A549 (cell line): Measurements from ENCODE around the gene HDDC3. TPM values are rescaled to one million over a fixed set of nuclear protein-coding genes. Genes with fewer than 3 reads are reported as not detected.

ENCODE experiments used
- ATAC-seq, 2 experiments: fragments of 200-7000 bp in 1 of 2; fragments of >200 bp in 1 of 2; cut with Nextera tagmentation in 1 of 2; cut with Tn5 transposase in 1 of 2; 3 replicates each; pipeline versions ENCODE4 v1.8.0 to v1.9.1; 2018 to 2020; ENCODE audit warnings: mild to moderate bottlenecking in 1 of 2, moderate library complexity in 1 of 2
- CTCF ChIA-PET: fragments of 300-600 bp; sonication (Branson Sonifier 250); formaldehyde crosslinking; extraction: SDS; loops from one replicate; lab custom pipeline; 2021; ENCODE audit warnings: antibody characterized with exemption, inconsistent platforms; lab: Yijun Ruan, JAX
- POLR2A ChIA-PET: fragments of 350-600 bp; formaldehyde crosslinking; extraction: SDS; loops from one replicate; lab custom pipeline; 2021; ENCODE audit warnings: antibody characterized with exemption, inconsistent platforms; lab: Yijun Ruan, JAX
- DNase-seq, 2 experiments: peaks; one replicate each; pipeline versions ENCODE4 v3.0.0 to v3.0.0-alpha.2; 2011 to 2016; ENCODE audit warnings: low read depth in 1 of 2, low spot score in 1 of 2
- FAIRE-seq: peaks from 2 replicates; lab custom pipeline; 2011; peaks lifted over from hg19 to GRCh38; lab: Jason Lieb, UNC
- H3K27ac ChIP-seq, 2 experiments: fragments of >200 bp; sonication (Bioruptor Twin); formaldehyde crosslinking; 3 replicates each; pipeline ENCODE4 v1.5.1; 2016 to 2017
- H3K4me1 ChIP-seq: fragments of >200 bp; sonication (Bioruptor Twin); formaldehyde crosslinking; 3 replicates; pipeline ENCODE4 v1.6.1; 2016
- H3K4me2 ChIP-seq: fragments of >200 bp; sonication (Bioruptor Twin); formaldehyde crosslinking; 3 replicates; pipeline ENCODE4 v1.6.1; 2016
- H3K4me3 ChIP-seq: fragments of >200 bp; sonication (Bioruptor Twin); formaldehyde crosslinking; 3 replicates; pipeline ENCODE4 v1.5.1; 2016
- H3K9me3 ChIP-seq: fragments of >200 bp; sonication (Bioruptor Twin); formaldehyde crosslinking; 3 replicates; pipeline ENCODE4 v1.6.1; 2016
- ATOH8 ChIP-seq: fragments of 250-450 bp; sonication (Bioruptor Pico); IDR thresholded peaks from 2 replicates; pipeline ENCODE4 v1.5.0; 2020; ENCODE audit warnings: low read depth, mild to moderate bottlenecking, moderate library complexity
- BHLHE40 ChIP-seq: IDR thresholded peaks from 2 replicates; pipeline ENCODE4 v1.6.1; 2012; ENCODE audit warnings: low read depth, low read length, inconsistent platforms
- CBX2 ChIP-seq: fragments of 200-600 bp; sonication (generic); IDR thresholded peaks from 2 replicates; pipeline ENCODE4 v1.6.1; 2016; ENCODE audit warnings: low read depth, mild to moderate bottlenecking, borderline replicate concordance
- CBX8 ChIP-seq: fragments of 200-600 bp; sonication (generic); IDR thresholded peaks from 2 replicates; pipeline ENCODE4 v1.6.1; 2016
- CEBPB ChIP-seq, 2 experiments: fragments of >200 bp in 1 of 2; sonication (Bioruptor Twin) in 1 of 2; formaldehyde crosslinking in 1 of 2; IDR thresholded peaks; 2 replicates each; pipeline ENCODE4 v1.6.1; 2012 to 2016
- CHD2 ChIP-seq: fragments of 150-350 bp; IDR thresholded peaks from 2 replicates; pipeline ENCODE4 v1.6.1; 2014; ENCODE audit warnings: low read length; ENCODE audit not compliant: partially characterized antibody
- CTCF ChIP-seq: fragments of >200 bp; sonication (Bioruptor Twin); formaldehyde crosslinking; IDR thresholded peaks from 3 replicates; pipeline ENCODE4 v1.5.1; 2016
- EHMT2 ChIP-seq: fragments of 200-600 bp; sonication (generic); IDR thresholded peaks from 2 replicates; pipeline ENCODE4 v1.6.1; 2016; ENCODE audit warnings: antibody characterized with exemption, low read depth, mild to moderate bottlenecking, moderate library complexity
- ESRRA ChIP-seq: fragments of 150-350 bp; IDR thresholded peaks from 2 replicates; pipeline ENCODE4 v1.6.1; 2014; ENCODE audit warnings: mild to moderate bottlenecking, low read length, borderline replicate concordance
- FOSB ChIP-seq: fragments of 250-450 bp; sonication (Bioruptor Pico); IDR thresholded peaks from 2 replicates; pipeline ENCODE4 v1.5.0; 2020; ENCODE audit warnings: mild to moderate bottlenecking, moderate library complexity
- FOXS1 ChIP-seq: fragments of 250-450 bp; sonication (Bioruptor Pico); IDR thresholded peaks from 2 replicates; pipeline ENCODE4 v1.5.0; 2020; ENCODE audit warnings: mild to moderate bottlenecking, moderate library complexity
- GATA3 ChIP-seq: IDR thresholded peaks from 2 replicates; pipeline ENCODE4 v1.6.1; 2012; ENCODE audit warnings: borderline replicate concordance
- HMGXB4 ChIP-seq: fragments of 250-450 bp; sonication (Bioruptor Pico); IDR thresholded peaks from 2 replicates; pipeline ENCODE4 v1.5.0; 2021; ENCODE audit warnings: mild to moderate bottlenecking, moderate library complexity, borderline replicate concordance
- HOXB13 ChIP-seq: fragments of 250-450 bp; sonication (Bioruptor Pico); IDR thresholded peaks from 2 replicates; pipeline ENCODE4 v1.5.0; 2020; ENCODE audit warnings: low read depth, mild to moderate bottlenecking, moderate library complexity
- HOXB5 ChIP-seq: fragments of 250-450 bp; sonication (Bioruptor Pico); IDR thresholded peaks from 2 replicates; pipeline ENCODE4 v1.5.0; 2020; ENCODE audit warnings: mild to moderate bottlenecking, moderate library complexity
- JUNB ChIP-seq: fragments of >200 bp; sonication (Bioruptor Twin); formaldehyde crosslinking; IDR thresholded peaks from 2 replicates; pipeline ENCODE4 v1.6.1; 2016
- KDM1A ChIP-seq: fragments of 200-600 bp; sonication (generic); IDR thresholded peaks from 2 replicates; pipeline ENCODE4 v1.6.1; 2016; ENCODE audit warnings: low read depth, mild to moderate bottlenecking
- KDM5A ChIP-seq: fragments of 200-600 bp; sonication (generic); IDR thresholded peaks from 2 replicates; pipeline ENCODE4 v1.6.1; 2016; ENCODE audit warnings: antibody characterized with exemption, mild to moderate bottlenecking
- MAFK ChIP-seq: fragments of 450-650 bp; IDR thresholded peaks from 2 replicates; pipeline ENCODE4 v1.6.1; 2014; ENCODE audit not compliant: partially characterized antibody
- MAX ChIP-seq: IDR thresholded peaks from 2 replicates; pipeline ENCODE4 v1.6.1; 2012
- MAZ ChIP-seq: fragments of 150-350 bp; IDR thresholded peaks from 2 replicates; pipeline ENCODE4 v1.6.1; 2014; ENCODE audit warnings: antibody characterized with exemption, low read depth, low read length, borderline replicate concordance
- NPAS2 ChIP-seq: fragments of 250-450 bp; sonication (Bioruptor Pico); IDR thresholded peaks from 2 replicates; pipeline ENCODE4 v1.8.0; 2022; ENCODE audit warnings: mild to moderate bottlenecking, moderate library complexity, borderline replicate concordance
- NR3C1 ChIP-seq: fragments of >200 bp; sonication (Bioruptor Twin); formaldehyde crosslinking; IDR thresholded peaks from 3 replicates; pipeline ENCODE4 v1.6.1; 2017
- POLR2A ChIP-seq: IDR thresholded peaks from 2 replicates; pipeline ENCODE4 v1.6.1; 2012; ENCODE audit warnings: mild to moderate bottlenecking, low read length
- RARB ChIP-seq: fragments of 250-450 bp; sonication (Bioruptor Pico); IDR thresholded peaks from 2 replicates; pipeline ENCODE4 v1.8.0; 2021; ENCODE audit warnings: mild to moderate bottlenecking, moderate library complexity
- REST ChIP-seq: fragments of 200-600 bp; sonication (generic); IDR thresholded peaks from 2 replicates; pipeline ENCODE4 v1.6.1; 2016; ENCODE audit warnings: antibody characterized with exemption, mild to moderate bottlenecking, moderate library complexity
- RNF2 ChIP-seq: fragments of 200-600 bp; sonication (generic); IDR thresholded peaks from 2 replicates; pipeline ENCODE4 v1.6.1; 2016; ENCODE audit warnings: low read depth, mild to moderate bottlenecking, antibody characterized with exemption, moderate library complexity, borderline replicate concordance
- SMC3 ChIP-seq: fragments of >200 bp; sonication (Bioruptor Twin); formaldehyde crosslinking; IDR thresholded peaks from 3 replicates; pipeline ENCODE4 v1.6.1; 2018; ENCODE audit warnings: inconsistent platforms
- TP53 ChIP-seq: fragments of 250-450 bp; sonication (Bioruptor Pico); IDR thresholded peaks from 2 replicates; pipeline ENCODE4 v1.5.0; 2021; ENCODE audit warnings: mild to moderate bottlenecking, moderate library complexity
- USF2 ChIP-seq: fragments of 450-650 bp; IDR thresholded peaks from 2 replicates; pipeline ENCODE4 v1.6.1; 2014; ENCODE audit warnings: antibody characterized with exemption
- ZC3H11A ChIP-seq: fragments of 450-650 bp; IDR thresholded peaks from 2 replicates; pipeline ENCODE4 v1.6.1; 2014; ENCODE audit warnings: antibody characterized with exemption, mild to moderate bottlenecking
- ZFP36 ChIP-seq: fragments of 450-650 bp; IDR thresholded peaks from 2 replicates; pipeline ENCODE4 v1.6.1; 2014; ENCODE audit warnings: borderline replicate concordance; ENCODE audit not compliant: partially characterized antibody
- ZNF302 ChIP-seq: fragments of 250-450 bp; sonication (Bioruptor Pico); IDR thresholded peaks from 2 replicates; pipeline ENCODE4 v1.9.0; 2021; ENCODE audit warnings: inconsistent platforms, mild to moderate bottlenecking, moderate library complexity
- WGBS: methylation state at CpG from one replicate; pipeline ENCODE4 v1.1.6; 2017; ENCODE audit errors: missing lambda C conversion rate; 5-methylcytosine and 5-hydroxymethylcytosine counted together
- polyA plus RNA-seq, 4 experiments: library from polyadenylated mRNA; depleted of rRNA in 3 of 4; stranded (reverse); fragments of >200 nt; fragmentation: RNase III in 1 of 4; extraction: RNeasy Plus Mini Kit Qiagen cat#74134 plus additional on column Dnase treatment in 1 of 4; gene quantifications; 2 replicates in 3 of 4; 3 replicates in 1 of 4; pipeline ENCODE4 v1.2.3, GENCODE V29; 2011 to 2017

The HDDC3 gene
- polyA plus RNA-seq, 2 of the 4 experiments (the other 2 are of a cell fraction): 26.1 to 31.9 TPM

- peak overlapping the region; percentile 82 to 91 for H3K27ac ChIP-seq
- ATAC-seq: peak; percentile 44 to 69
- FAIRE-seq: no peak
- no peak; the same call in 1 of the 2 replicates for TF ChIP-seq HOXB13 (CRISPR knock-in tag)
- TF ChIP-seq RARB: no peak
- no peak for TF ChIP-seq ATOH8 (CRISPR knock-in tag)
- no peak for TF ChIP-seq JUNB
- no peak for TF ChIP-seq MAFK
- TF ChIP-seq FOXS1 (CRISPR knock-in tag): no peak
- TF ChIP-seq CTCF: peak; percentile 91
- no peak for TF ChIP-seq NPAS2 (CRISPR knock-in tag)
- TF ChIP-seq MAX: peak; percentile 12; the same call in 1 of the 2 replicates
- TF ChIP-seq BHLHE40: no peak
- TF ChIP-seq TP53 (CRISPR knock-in tag): 0 out of 2 replicates have a peak, but pooled peaks have one; percentile 4
- no peak for TF ChIP-seq USF2
- no peak for TF ChIP-seq KDM1A
- no peak for TF ChIP-seq FOSB (CRISPR knock-in tag)
- no peak for TF ChIP-seq GATA3
- no peak for TF ChIP-seq KDM5A
- TF ChIP-seq ZFP36: no peak
- no peak for TF ChIP-seq REST
- no peak for TF ChIP-seq NR3C1
- no peak for TF ChIP-seq ZC3H11A
- TF ChIP-seq ZNF302 (CRISPR knock-in tag): no peak
- TF ChIP-seq MAZ: no peak
- 0 out of 2 replicates have a peak, but pooled peaks have one; percentile 25 for TF ChIP-seq HOXB5
- peak; percentile 64 for TF ChIP-seq SMC3
- TF ChIP-seq HMGXB4 (CRISPR knock-in tag): no peak
- TF ChIP-seq POLR2A: no peak
- TF ChIP-seq RNF2: no peak
- no peak for TF ChIP-seq CHD2
- TF ChIP-seq CBX8: no peak
- no peak for TF ChIP-seq CEBPB (IDR thresholded peaks at IDR 0.05)
- no peak for TF ChIP-seq ESRRA
- no peak for TF ChIP-seq CBX2
- TF ChIP-seq EHMT2: no peak
Observed at GRCh38 chr15:90934256-90934948, 2.1 kb upstream of the HDDC3 start.

More at GRCh38 chr15:90934256-90934948, 2.1 kb upstream of the HDDC3 start:
- 4% methylated on average over 18 of the region's 19 CpGs for WGBS
- Histone ChIP-seq H3K4me3 (peak overlapping the region; percentile 73), H3K4me1 (peaks cover 30% of the 10 kb centered on the region), H3K9me3 (no peaks in the 10 kb centered on the region), H3K4me2 (peak overlapping the region; percentile 94)
- DNase-seq: peak; percentile 91 to 98
- ChIA-PET CTCF (interaction anchor here (0.6 to 16.4 kb wide), 39 partner anchors 11 to 791 kb away, joined by 3 to 536 read pairs (median 5); partner anchors contain the start of genes FES, FURIN, MAN2A2 and RCCD1), POLR2A (interaction anchor here (0.8 to 2.3 kb wide), 3 partner anchors 10 to 20 kb away, joined by 4 to 11 read pairs (median 5); partner anchors contain the start of gene RCCD1)
